BLaER1 treated with 17β-estradiol and CSF1 and Interleukin-3, amounts not matched to agents 10 nM and 100 nM (cell line): ENCODE results near the gene SLC6A7.

ENCODE experiments used
- H3K27ac ChIP-seq, 11 experiments: shearing (Covaris generic); formaldehyde crosslinking; 2 replicates each; pipeline ENCODE4 v1.8.1; 2022
- H3K27me3 ChIP-seq, 11 experiments: shearing (Covaris generic); formaldehyde crosslinking; 2 replicates each; pipeline ENCODE4 v1.8.1; 2022
- H3K36me3 ChIP-seq, 11 experiments: shearing (Covaris generic); formaldehyde crosslinking; 2 replicates each; pipeline ENCODE4 v1.8.1; 2022
- H3K4me1 ChIP-seq, 10 experiments: shearing (Covaris generic); formaldehyde crosslinking; 2 replicates each; pipeline ENCODE4 v1.8.1; 2022
- H3K4me2 ChIP-seq, 11 experiments: shearing (Covaris generic); formaldehyde crosslinking; 2 replicates each; pipeline ENCODE4 v1.8.1; 2022
- H3K4me3 ChIP-seq, 10 experiments: shearing (Covaris generic); formaldehyde crosslinking; 2 replicates each; pipeline ENCODE4 v1.8.1; 2022
- H3K9ac ChIP-seq, 11 experiments: shearing (Covaris generic); formaldehyde crosslinking; 2 replicates each; pipeline ENCODE4 v1.8.1; 2022
- H3K9me3 ChIP-seq, 11 experiments: shearing (Covaris generic); formaldehyde crosslinking; replicated peaks in 1 of 11; 2 replicates each; pipeline ENCODE4 v1.8.1; 2022
- H4K20me1 ChIP-seq, 11 experiments: shearing (Covaris generic); formaldehyde crosslinking; 2 replicates each; pipeline ENCODE4 v1.8.1; 2022
- Cebpa-rat ChIP-seq, 11 experiments: shearing (Covaris generic); IDR thresholded peaks; 2 replicates each; pipeline ENCODE4 v1.8.1; 2022

Gene SLC6A7

GRCh38 chr5:150203832-150204589 lies 14.1 kb downstream of the SLC6A7 start:
- H3K4me3 ChIP-seq, result no peak overlapping the region
- TF ChIP-seq Cebpa-rat (IDR thresholded peaks at IDR 0.05), result no peak
- H3K27ac ChIP-seq, result no peak overlapping the region
- H4K20me1 ChIP-seq, result no peaks in the 10 kb centered on the region; a peak in 1 of 22 replicates
- no peaks in the 10 kb centered on the region for H3K36me3 ChIP-seq
- H3K9ac ChIP-seq, result peak overlapping the region in 1 of 11 experiments; percentile 24; a peak in 2 of 22 replicates
- no peaks in the 10 kb centered on the region; a peak in 1 of 22 replicates for H3K9me3 ChIP-seq
- H3K4me1 ChIP-seq, result peaks cover 7 to 33% (median 27%) of the 10 kb centered on the region in 10 experiments
- H3K4me2 ChIP-seq, result peak overlapping the region in 8 of 11 experiments; percentile 20 to 65 (median 42); a peak in 16 of 22 replicates
- H3K27me3 ChIP-seq, result peaks cover 0 to 9% (median 0%) of the 10 kb centered on the region in 11 experiments; a peak in 7 of 22 replicates

- TF ChIP-seq Cebpa-rat (IDR thresholded peaks at IDR 0.05), result no peak
- Histone ChIP-seq H4K20me1 (no peaks in the 10 kb centered on the region; a peak in 1 of 22 replicates), H3K4me2 (peak overlapping the region in 4 of 11 experiments; percentile 20 to 65 (median 50); a peak in 5 of 22 replicates), H3K4me3 (no peak overlapping the region), H3K36me3 (no peaks in the 10 kb centered on the region), H3K27me3 (peaks cover 0 to 11% (median 0%) of the 10 kb centered on the region in 11 experiments; a peak in 8 of 22 replicates), H3K27ac (no peak overlapping the region), H3K9me3 (no peaks in the 10 kb centered on the region), H3K9ac (peak overlapping the region in 1 of 11 experiments; percentile 24; a peak in 1 of 22 replicates), H3K4me1 (peaks cover 12 to 39% (median 33%) of the 10 kb centered on the region in 10 experiments)
Measured at GRCh38 chr5:150204590-150204960, 14.7 kb downstream of the SLC6A7 start.

GRCh38 chr5:150206098-150206778 lies 16.4 kb downstream of the SLC6A7 start:
- 0 out of 22 replicates have a peak overlapping the region, but pooled peaks of 1 of the 11 experiments have one; percentile 13 for H3K9ac ChIP-seq
- H3K36me3 ChIP-seq, result no peaks in the 10 kb centered on the region
- H3K27me3 ChIP-seq, result peaks cover 0 to 14% (median 0%) of the 10 kb centered on the region in 11 experiments; a peak in 8 of 22 replicates
- peak overlapping the region in 8 of 11 experiments; percentile 8 to 50 (median 44); a peak in 15 of 22 replicates for H3K4me2 ChIP-seq
- TF ChIP-seq Cebpa-rat (IDR thresholded peaks at IDR 0.05), result no peak
- no peak overlapping the region for H3K4me3 ChIP-seq
- H3K4me1 ChIP-seq, result peaks cover 20 to 56% (median 48%) of the 10 kb centered on the region in 10 experiments
- no peaks in the 10 kb centered on the region; a peak in 1 of 22 replicates for H4K20me1 ChIP-seq
- H3K27ac ChIP-seq, result no peak overlapping the region
- H3K9me3 ChIP-seq, result no peaks in the 10 kb centered on the region

DNA sequence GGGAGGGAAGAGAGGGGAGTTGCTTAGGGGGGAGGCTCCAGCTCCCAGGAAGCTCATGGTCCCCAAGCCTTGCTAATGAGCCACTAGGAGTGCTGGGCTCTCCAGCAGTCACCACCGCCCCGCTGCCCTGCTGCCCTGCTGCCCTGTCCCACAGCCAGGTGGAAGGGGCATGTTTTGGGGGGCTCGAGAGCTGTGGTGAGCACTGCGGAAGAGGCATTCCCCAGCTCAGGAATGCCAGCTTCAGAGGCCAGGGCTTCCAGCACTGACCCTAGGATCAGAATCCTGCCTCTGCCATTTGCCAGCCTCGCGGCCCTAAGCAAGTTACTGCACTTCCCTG lies 16.9 kb downstream of the SLC6A7 start:
- Histone ChIP-seq H3K27ac (no peak overlapping the region), H3K27me3 (peaks cover 0 to 14% (median 0%) of the 10 kb centered on the region in 11 experiments; a peak in 8 of 22 replicates), H3K9ac (0 out of 22 replicates have a peak overlapping the region, but pooled peaks of 1 of the 11 experiments have one; percentile 13), H3K4me3 (no peak overlapping the region), H3K36me3 (no peaks in the 10 kb centered on the region), H4K20me1 (no peaks in the 10 kb centered on the region; a peak in 1 of 22 replicates), H3K4me2 (peak overlapping the region in 8 of 11 experiments; percentile 8 to 50 (median 44); a peak in 15 of 22 replicates), H3K9me3 (no peaks in the 10 kb centered on the region), H3K4me1 (peaks cover 22 to 61% (median 50%) of the 10 kb centered on the region in 10 experiments)
- TF ChIP-seq Cebpa-rat (IDR thresholded peaks at IDR 0.05), result no peak

DNA sequence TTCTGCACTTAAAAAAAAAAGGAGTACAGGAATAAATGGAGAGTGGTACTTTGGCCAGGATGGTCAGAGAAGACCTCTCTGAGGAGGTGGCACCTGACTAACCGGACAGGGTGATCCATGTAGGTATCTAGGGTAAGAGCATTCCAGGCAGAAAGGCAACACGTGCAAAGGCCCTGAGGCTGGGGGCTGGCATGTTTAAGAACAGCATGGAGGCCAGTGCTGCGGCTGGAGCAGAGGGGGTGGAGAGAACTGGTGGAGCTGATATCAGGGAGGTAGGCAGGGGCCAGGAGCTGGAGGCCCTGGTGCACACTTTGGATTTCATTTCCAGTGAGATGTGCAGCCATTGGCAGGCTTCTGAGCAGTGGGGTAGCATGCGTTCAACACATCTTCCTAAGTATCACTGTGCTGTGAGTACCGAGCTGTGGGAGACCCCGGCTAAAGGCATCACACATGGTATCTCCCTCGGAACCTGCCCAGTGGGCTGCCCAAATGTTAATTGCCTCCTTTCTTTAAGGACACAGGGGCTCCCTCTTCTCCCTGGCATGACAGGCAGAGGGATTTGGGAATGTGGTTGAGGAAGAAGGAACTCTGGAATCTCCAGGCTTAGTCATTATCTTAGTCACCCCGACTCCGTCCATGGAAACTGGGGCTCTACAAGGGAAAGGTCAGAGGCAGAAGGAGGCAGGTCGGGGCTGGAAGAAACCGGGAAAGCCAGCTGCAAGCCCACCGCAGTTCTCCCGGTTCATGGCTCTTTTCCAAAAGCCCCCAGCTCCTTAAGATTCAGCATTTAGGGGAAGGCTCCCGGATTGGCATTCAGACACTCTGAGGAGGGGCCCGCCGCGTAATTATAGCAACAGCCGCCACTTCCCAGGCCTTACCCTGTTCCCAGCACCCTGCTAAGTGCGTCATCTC lies 18.6 kb downstream of the SLC6A7 start:
- H3K27ac ChIP-seq, result peak overlapping the region in 3 of 11 experiments; percentile 36 to 55 (median 36); a peak in 4 of 22 replicates
- H3K4me3 ChIP-seq, result peak overlapping the region in 4 of 10 experiments; percentile 3 to 28 (median 24); a peak in 2 of 20 replicates
- H3K4me1 ChIP-seq, result peaks cover 22 to 74% (median 53%) of the 10 kb centered on the region in 10 experiments
- H3K9ac ChIP-seq, result peak overlapping the region in 8 of 11 experiments; percentile 4 to 57 (median 25); a peak in 10 of 22 replicates
- no peaks in the 10 kb centered on the region for H3K36me3 ChIP-seq
- H3K9me3 ChIP-seq, result no peaks in the 10 kb centered on the region
- no peak for TF ChIP-seq Cebpa-rat (IDR thresholded peaks at IDR 0.05)
- peaks cover 0 to 14% (median 0%) of the 10 kb centered on the region in 11 experiments; a peak in 8 of 22 replicates for H3K27me3 ChIP-seq
- no peaks in the 10 kb centered on the region; a peak in 1 of 22 replicates for H4K20me1 ChIP-seq
- H3K4me2 ChIP-seq, result peak overlapping the region; percentile 76 to 99 (median 83)

GRCh38 chr5:150209099-150209635 lies 19.3 kb downstream of the SLC6A7 start:
- Histone ChIP-seq H3K9me3 (no peaks in the 10 kb centered on the region), H3K4me3 (peak overlapping the region in 6 of 10 experiments; percentile 3 to 28 (median 22); a peak in 7 of 20 replicates), H4K20me1 (no peaks in the 10 kb centered on the region; a peak in 1 of 22 replicates), H3K4me1 (peaks cover 22 to 77% (median 50%) of the 10 kb centered on the region in 10 experiments), H3K4me2 (peak overlapping the region; percentile 76 to 99 (median 83)), H3K36me3 (no peaks in the 10 kb centered on the region), H3K27me3 (peaks cover 0 to 14% (median 0%) of the 10 kb centered on the region in 11 experiments; a peak in 8 of 22 replicates), H3K27ac (peak overlapping the region in 4 of 11 experiments; percentile 21 to 55 (median 36); a peak in 4 of 22 replicates), H3K9ac (peak overlapping the region in 9 of 11 experiments; percentile 4 to 57 (median 31); a peak in 10 of 22 replicates)
- TF ChIP-seq Cebpa-rat (IDR thresholded peaks at IDR 0.05), result no peak

DNA sequence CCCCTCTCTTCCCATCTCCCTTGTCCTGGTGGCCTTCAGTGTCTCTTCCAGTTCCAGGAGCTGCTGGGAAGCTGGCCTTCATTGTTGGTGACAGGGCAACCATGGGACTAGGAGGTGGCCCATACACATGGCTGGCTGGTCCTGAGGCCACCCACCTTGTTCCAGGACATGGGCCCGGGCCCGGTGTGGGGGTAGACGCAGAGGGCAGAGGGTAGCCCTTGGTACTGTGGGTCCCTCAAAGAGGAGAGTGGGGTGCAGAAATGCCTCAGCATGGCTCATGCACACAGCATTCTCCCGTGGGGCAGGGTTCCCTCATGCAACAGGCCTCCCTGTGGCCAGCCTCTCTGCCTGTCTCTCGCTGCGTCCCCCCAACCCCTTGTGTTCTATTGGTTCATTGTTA lies 20.8 kb downstream of the SLC6A7 start:
- Histone ChIP-seq H3K9me3 (no peaks in the 10 kb centered on the region), H3K36me3 (no peaks in the 10 kb centered on the region), H3K27ac (no peak overlapping the region), H4K20me1 (no peaks in the 10 kb centered on the region; a peak in 1 of 22 replicates), H3K4me1 (peaks cover 22 to 77% (median 52%) of the 10 kb centered on the region in 10 experiments), H3K27me3 (peaks cover 0 to 14% (median 0%) of the 10 kb centered on the region in 11 experiments; a peak in 8 of 22 replicates), H3K9ac (no peak overlapping the region; a peak in 1 of 22 replicates), H3K4me2 (peak overlapping the region in 9 of 11 experiments; percentile 22 to 99 (median 79); a peak in 14 of 22 replicates), H3K4me3 (no peak overlapping the region)
- TF ChIP-seq Cebpa-rat (IDR thresholded peaks at IDR 0.05), result no peak
